ENCODE results near the gene FHIP1A.

Gene FHIP1A

GRCh38 chr4:151417766-151418376 lies 8.9 kb downstream of the FHIP1A start:
- DNase-seq (ENCODE audit: insufficient read length, low spot score) (no peak), FAIRE-seq (no peak)
- TF ChIP-seq POLR2A (IDR thresholded peaks at IDR 0.05; ENCODE audit: low read depth, low read length) (no peak), PAX5 (IDR thresholded peaks at IDR 0.05; ENCODE audit: insufficient read depth, low read length, severe bottlenecking) (no peak), TAF1 (IDR thresholded peaks at IDR 0.05; ENCODE audit: low read depth, low read length) (no peak), SPI1 (IDR thresholded peaks at IDR 0.05; ENCODE audit: low read depth, low read length) (no peak), POU2F2 (IDR thresholded peaks at IDR 0.05; ENCODE audit: low read depth, low read length) (no peak), POLR2AphosphoS5 (IDR thresholded peaks at IDR 0.05; ENCODE audit: low read depth, low read length) (no peak)

- no peak for DNase-seq (ENCODE audit: insufficient read length, low spot score)
- FAIRE-seq: peak; percentile 28
- no peak for TF ChIP-seq TAF1 (IDR thresholded peaks at IDR 0.05; ENCODE audit: low read depth, low read length)
- no peak for TF ChIP-seq SPI1 (IDR thresholded peaks at IDR 0.05; ENCODE audit: low read depth, low read length)
- TF ChIP-seq POLR2AphosphoS5 (IDR thresholded peaks at IDR 0.05; ENCODE audit: low read depth, low read length): no peak
- TF ChIP-seq POU2F2 (IDR thresholded peaks at IDR 0.05; ENCODE audit: low read depth, low read length): no peak
- TF ChIP-seq POLR2A (IDR thresholded peaks at IDR 0.05; ENCODE audit: low read depth, low read length): no peak
- TF ChIP-seq PAX5 (IDR thresholded peaks at IDR 0.05; ENCODE audit: insufficient read depth, low read length, severe bottlenecking): no peak
These were observed 9.4 kb downstream of the FHIP1A start for GRCh38 chr4:151418385-151418784.

GRCh38 chr4:151418856-151419255 lies 9.9 kb downstream of the FHIP1A start:
- FAIRE-seq (no peak), DNase-seq (ENCODE audit: insufficient read length, low spot score) (no peak)
- TF ChIP-seq TAF1 (IDR thresholded peaks at IDR 0.05; ENCODE audit: low read depth, low read length) (no peak), SPI1 (IDR thresholded peaks at IDR 0.05; ENCODE audit: low read depth, low read length) (no peak), POLR2AphosphoS5 (IDR thresholded peaks at IDR 0.05; ENCODE audit: low read depth, low read length) (no peak), POU2F2 (IDR thresholded peaks at IDR 0.05; ENCODE audit: low read depth, low read length) (no peak), POLR2A (IDR thresholded peaks at IDR 0.05; ENCODE audit: low read depth, low read length) (no peak), PAX5 (IDR thresholded peaks at IDR 0.05; ENCODE audit: insufficient read depth, low read length, severe bottlenecking) (no peak)

- DNase-seq (ENCODE audit: insufficient read length, low spot score): no peak
- no peak for TF ChIP-seq POU2F2 (IDR thresholded peaks at IDR 0.05; ENCODE audit: low read depth, low read length)
- no peak for TF ChIP-seq PAX5 (IDR thresholded peaks at IDR 0.05; ENCODE audit: insufficient read depth, low read length, severe bottlenecking)
- TF ChIP-seq POLR2AphosphoS5 (IDR thresholded peaks at IDR 0.05; ENCODE audit: low read depth, low read length): no peak
- no peak for TF ChIP-seq POLR2A (IDR thresholded peaks at IDR 0.05; ENCODE audit: low read depth, low read length)
- TF ChIP-seq SPI1 (IDR thresholded peaks at IDR 0.05; ENCODE audit: low read depth, low read length): no peak
- no peak for TF ChIP-seq TAF1 (IDR thresholded peaks at IDR 0.05; ENCODE audit: low read depth, low read length)
- FAIRE-seq: no peak
These were observed 11.4 kb downstream of the FHIP1A start for GRCh38 chr4:151420250-151420807.

- no peak for TF ChIP-seq PAX5 (IDR thresholded peaks at IDR 0.05; ENCODE audit: insufficient read depth, low read length, severe bottlenecking)
- TF ChIP-seq POLR2A (IDR thresholded peaks at IDR 0.05; ENCODE audit: low read depth, low read length): no peak
- TF ChIP-seq POLR2AphosphoS5 (IDR thresholded peaks at IDR 0.05; ENCODE audit: low read depth, low read length): no peak
- no peak for TF ChIP-seq SPI1 (IDR thresholded peaks at IDR 0.05; ENCODE audit: low read depth, low read length)
- TF ChIP-seq TAF1 (IDR thresholded peaks at IDR 0.05; ENCODE audit: low read depth, low read length): no peak
- no peak for TF ChIP-seq POU2F2 (IDR thresholded peaks at IDR 0.05; ENCODE audit: low read depth, low read length)
- no peak for FAIRE-seq
- DNase-seq (ENCODE audit: insufficient read length, low spot score): no peak
These were observed 13.9 kb downstream of the FHIP1A start for GRCh38 chr4:151422854-151423253.

- no peak for FAIRE-seq
- TF ChIP-seq POLR2A (IDR thresholded peaks at IDR 0.05; ENCODE audit: low read depth, low read length): no peak
- TF ChIP-seq SPI1 (IDR thresholded peaks at IDR 0.05; ENCODE audit: low read depth, low read length): no peak
- TF ChIP-seq POU2F2 (IDR thresholded peaks at IDR 0.05; ENCODE audit: low read depth, low read length): no peak
- no peak for TF ChIP-seq POLR2AphosphoS5 (IDR thresholded peaks at IDR 0.05; ENCODE audit: low read depth, low read length)
- TF ChIP-seq PAX5 (IDR thresholded peaks at IDR 0.05; ENCODE audit: insufficient read depth, low read length, severe bottlenecking): no peak
- TF ChIP-seq TAF1 (IDR thresholded peaks at IDR 0.05; ENCODE audit: low read depth, low read length): no peak
- no peak for DNase-seq (ENCODE audit: insufficient read length, low spot score)
These were observed 17.5 kb downstream of the FHIP1A start for GRCh38 chr4:151426513-151426912.

GRCh38 chr4:151427266-151427665 lies 18.3 kb downstream of the FHIP1A start:
- DNase-seq (ENCODE audit: insufficient read length, low spot score): no peak
- FAIRE-seq: no peak
- TF ChIP-seq POU2F2 (IDR thresholded peaks at IDR 0.05; ENCODE audit: low read depth, low read length): no peak

GRCh38 chr4:151428346-151428745 lies 19.4 kb downstream of the FHIP1A start:
- DNase-seq (ENCODE audit: insufficient read length, low spot score) (no peak), FAIRE-seq (no peak)
- TF ChIP-seq POLR2A (IDR thresholded peaks at IDR 0.05; ENCODE audit: low read depth, low read length) (no peak), POLR2AphosphoS5 (IDR thresholded peaks at IDR 0.05; ENCODE audit: low read depth, low read length) (no peak), SPI1 (IDR thresholded peaks at IDR 0.05; ENCODE audit: low read depth, low read length) (no peak), TAF1 (IDR thresholded peaks at IDR 0.05; ENCODE audit: low read depth, low read length) (no peak), POU2F2 (IDR thresholded peaks at IDR 0.05; ENCODE audit: low read depth, low read length) (no peak), PAX5 (IDR thresholded peaks at IDR 0.05; ENCODE audit: insufficient read depth, low read length, severe bottlenecking) (no peak)

GRCh38 chr4:151429957-151430570 lies 21.1 kb downstream of the FHIP1A start:
- TF ChIP-seq PAX5 (IDR thresholded peaks at IDR 0.05; ENCODE audit: insufficient read depth, low read length, severe bottlenecking) (no peak), TAF1 (IDR thresholded peaks at IDR 0.05; ENCODE audit: low read depth, low read length) (no peak), POLR2A (IDR thresholded peaks at IDR 0.05; ENCODE audit: low read depth, low read length) (no peak), SPI1 (IDR thresholded peaks at IDR 0.05; ENCODE audit: low read depth, low read length) (no peak), POLR2AphosphoS5 (IDR thresholded peaks at IDR 0.05; ENCODE audit: low read depth, low read length) (no peak), POU2F2 (IDR thresholded peaks at IDR 0.05; ENCODE audit: low read depth, low read length) (no peak)
- FAIRE-seq (peak; percentile 52), DNase-seq (ENCODE audit: insufficient read length, low spot score) (no peak)
